ENCODE measurements around the gene SPECC1.

- TF ChIP-seq EZH2 (IDR thresholded peaks at IDR 0.05) (no peak), EZH2phosphoT487 (IDR thresholded peaks at IDR 0.05) (no peak)
- TF ChIP-seq, protein P1, sequence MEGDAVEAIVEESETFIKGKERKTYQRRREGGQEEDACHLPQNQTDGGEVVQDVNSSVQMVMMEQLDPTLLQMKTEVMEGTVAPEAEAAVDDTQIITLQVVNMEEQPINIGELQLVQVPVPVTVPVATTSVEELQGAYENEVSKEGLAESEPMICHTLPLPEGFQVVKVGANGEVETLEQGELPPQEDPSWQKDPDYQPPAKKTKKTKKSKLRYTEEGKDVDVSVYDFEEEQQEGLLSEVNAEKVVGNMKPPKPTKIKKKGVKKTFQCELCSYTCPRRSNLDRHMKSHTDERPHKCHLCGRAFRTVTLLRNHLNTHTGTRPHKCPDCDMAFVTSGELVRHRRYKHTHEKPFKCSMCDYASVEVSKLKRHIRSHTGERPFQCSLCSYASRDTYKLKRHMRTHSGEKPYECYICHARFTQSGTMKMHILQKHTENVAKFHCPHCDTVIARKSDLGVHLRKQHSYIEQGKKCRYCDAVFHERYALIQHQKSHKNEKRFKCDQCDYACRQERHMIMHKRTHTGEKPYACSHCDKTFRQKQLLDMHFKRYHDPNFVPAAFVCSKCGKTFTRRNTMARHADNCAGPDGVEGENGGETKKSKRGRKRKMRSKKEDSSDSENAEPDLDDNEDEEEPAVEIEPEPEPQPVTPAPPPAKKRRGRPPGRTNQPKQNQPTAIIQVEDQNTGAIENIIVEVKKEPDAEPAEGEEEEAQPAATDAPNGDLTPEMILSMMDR (IDR thresholded peaks at IDR 0.05): no peak
Observed at GRCh38 chr17:20142268-20142667, 133.1 kb downstream of the SPECC1 start.
